Stimulated activated naive B cell treated with anti-CD40 and anti-IgM and Interleukin-4, amounts not matched to agents 10 μg/mL and 1 μg/mL and 100 μg/mL, for 72 hours (primary cell): ENCODE measurements around the gene RNF144A.
A peak's percentile ranks its signal among the peaks of the same experiment; 100 is the strongest.

Experiments
- ATAC-seq, 2 donors: fragments of 150-1000 bp; cut with Tn5 transposase; replicated peaks; 2 replicates each; pipeline ENCODE4 v1.10.0; 2021; ENCODE audit warnings: moderate library complexity in 1 of 2
- DNase-seq: peaks from one replicate; pipeline ENCODE4 v3.0.0; 2021
- H3K27ac Mint-ChIP-seq: one replicate; pipeline ENCODE4 v1.8.0; 2022; ENCODE audit warnings: mild to moderate bottlenecking, mixed read lengths
- H3K27me3 Mint-ChIP-seq, 2 donors: one replicate each; pipeline ENCODE4 v1.8.0; 2022; ENCODE audit warnings: mixed read lengths in 2 of 2
- H3K36me3 Mint-ChIP-seq, 2 donors: one replicate each; pipeline ENCODE4 v1.8.0; 2022; ENCODE audit warnings: mixed read lengths in 2 of 2, mild to moderate bottlenecking in 1 of 2
- H3K4me1 Mint-ChIP-seq, 2 donors: one replicate each; pipeline ENCODE4 v1.8.0; 2022; ENCODE audit warnings: mixed read lengths in 2 of 2, mild to moderate bottlenecking in 1 of 2
- H3K4me3 Mint-ChIP-seq, 2 donors: one replicate each; pipeline ENCODE4 v1.8.0; 2022; ENCODE audit warnings: mild to moderate bottlenecking in 2 of 2, mixed read lengths in 2 of 2, moderate library complexity in 1 of 2
- H3K9me3 Mint-ChIP-seq, 2 donors: one replicate each; pipeline ENCODE4 v1.8.0; 2022; ENCODE audit warnings: mixed read lengths in 2 of 2, mild to moderate bottlenecking in 1 of 2

RNF144A gene

GRCh38 chr2:7020939-7021470, 103.8 kb downstream of the RNF144A start:
- no peak overlapping the region for H3K27ac Mint-ChIP-seq
- H3K4me1 Mint-ChIP-seq = no peaks in the 10 kb centered on the region
- DNase-seq = no peak

GRCh38 chr2:7022492-7023385, 105.5 kb downstream of the RNF144A start:
- H3K4me3 Mint-ChIP-seq = no peak overlapping the region
- no peaks in the 10 kb centered on the region for H3K9me3 Mint-ChIP-seq
- H3K27ac Mint-ChIP-seq = no peak overlapping the region
- peaks cover 0 to 3% of the 10 kb centered on the region in 2 donors for H3K36me3 Mint-ChIP-seq
- DNase-seq (no peak), ATAC-seq (no peak)
- H3K4me1 Mint-ChIP-seq = no peaks in the 10 kb centered on the region
- H3K27me3 Mint-ChIP-seq = no peaks in the 10 kb centered on the region

More at GRCh38 chr2:7020939-7021470, 103.8 kb downstream of the RNF144A start:
- no peaks in the 10 kb centered on the region for H3K9me3 Mint-ChIP-seq
- H3K27me3 Mint-ChIP-seq = no peaks in the 10 kb centered on the region
- no peak for ATAC-seq
- no peak overlapping the region for H3K4me3 Mint-ChIP-seq
- peaks cover 0 to 3% of the 10 kb centered on the region in 2 donors for H3K36me3 Mint-ChIP-seq

DNA sequence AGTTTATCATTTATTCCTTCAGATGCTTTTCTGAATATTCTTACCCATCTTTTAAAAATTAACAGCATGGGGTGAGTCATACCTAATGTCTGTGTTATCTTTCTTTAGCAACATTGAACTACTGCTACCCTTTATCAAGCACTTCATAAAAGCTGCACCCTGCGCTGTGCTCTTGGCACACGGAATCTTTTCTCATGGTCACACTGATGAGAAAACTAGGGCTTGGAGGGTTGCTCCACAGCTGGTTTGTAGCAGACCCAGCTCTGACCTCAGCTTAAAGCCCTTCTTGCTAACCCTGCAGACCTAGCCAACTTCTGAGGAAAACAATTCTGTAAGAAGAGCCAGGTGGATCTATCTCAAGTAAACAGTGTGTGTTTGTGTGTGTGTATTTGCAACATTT, 106.3 kb downstream of the RNF144A start:
- DNase-seq = no peak
- H3K36me3 Mint-ChIP-seq = peaks cover 0 to 3% of the 10 kb centered on the region in 2 donors

DNA sequence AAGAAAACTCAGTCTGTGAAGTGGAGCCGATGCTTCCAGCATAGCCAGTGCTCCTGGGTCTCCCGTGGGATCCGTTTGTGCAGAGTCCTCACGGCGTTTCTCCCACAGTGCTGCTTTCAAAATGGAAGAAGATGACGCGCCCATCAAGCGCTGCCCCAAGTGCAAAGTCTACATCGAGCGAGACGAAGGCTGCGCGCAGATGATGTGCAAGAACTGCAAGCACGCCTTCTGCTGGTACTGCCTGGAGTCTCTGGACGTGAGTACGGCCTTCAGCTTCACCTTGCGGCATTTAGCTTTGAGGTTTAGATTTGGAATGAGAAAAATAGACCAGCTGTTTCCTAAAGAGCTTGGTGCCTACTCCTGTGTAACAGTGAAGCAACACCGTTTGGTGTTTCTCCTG, 107.0 kb downstream of the RNF144A start:
- H3K4me3 Mint-ChIP-seq = no peak overlapping the region
- DNase-seq = no peak
- no peaks in the 10 kb centered on the region for H3K9me3 Mint-ChIP-seq
- ATAC-seq = no peak
- H3K4me1 Mint-ChIP-seq = no peaks in the 10 kb centered on the region
- no peak overlapping the region for H3K27ac Mint-ChIP-seq
- peaks cover 0 to 3% of the 10 kb centered on the region in 2 donors for H3K36me3 Mint-ChIP-seq
- no peaks in the 10 kb centered on the region for H3K27me3 Mint-ChIP-seq

More for the DNA sequence above, 106.3 kb downstream of the RNF144A start:
- Mint-ChIP-seq H3K4me1 (no peaks in the 10 kb centered on the region), H3K9me3 (no peaks in the 10 kb centered on the region), H3K4me3 (no peak overlapping the region), H3K27ac (no peak overlapping the region), H3K27me3 (no peaks in the 10 kb centered on the region)
- ATAC-seq = no peak

GRCh38 chr2:7025082-7025481, 107.9 kb downstream of the RNF144A start:
- ATAC-seq (no peak), DNase-seq (no peak)
- Mint-ChIP-seq H3K4me1 (no peaks in the 10 kb centered on the region), H3K4me3 (no peak overlapping the region), H3K9me3 (no peaks in the 10 kb centered on the region), H3K36me3 (peaks cover 0 to 3% of the 10 kb centered on the region in 2 donors), H3K27ac (no peak overlapping the region), H3K27me3 (no peaks in the 10 kb centered on the region)

- Mint-ChIP-seq H3K27me3 (no peaks in the 10 kb centered on the region), H3K36me3 (no peaks in the 10 kb centered on the region), H3K4me3 (no peak overlapping the region), H3K4me1 (peaks cover 0 to 3% of the 10 kb centered on the region in 2 donors), H3K9me3 (no peaks in the 10 kb centered on the region), H3K27ac (no peak overlapping the region)
- no peak for ATAC-seq
- no peak for DNase-seq
Observed at GRCh38 chr2:7026742-7027141, 109.5 kb downstream of the RNF144A start.

- ATAC-seq (no peak), DNase-seq (no peak)
- peaks cover 0 to 3% of the 10 kb centered on the region in 2 donors for H3K4me1 Mint-ChIP-seq
- no peaks in the 10 kb centered on the region for H3K9me3 Mint-ChIP-seq
- H3K27ac Mint-ChIP-seq = no peak overlapping the region
- no peak overlapping the region for H3K4me3 Mint-ChIP-seq
- no peaks in the 10 kb centered on the region for H3K27me3 Mint-ChIP-seq
- H3K36me3 Mint-ChIP-seq = no peaks in the 10 kb centered on the region
Observed at GRCh38 chr2:7027411-7027810, 110.2 kb downstream of the RNF144A start.

- Mint-ChIP-seq H3K27me3 (no peaks in the 10 kb centered on the region), H3K9me3 (no peaks in the 10 kb centered on the region), H3K36me3 (no peaks in the 10 kb centered on the region), H3K4me3 (no peak overlapping the region), H3K4me1 (peaks cover 0 to 3% of the 10 kb centered on the region in 2 donors), H3K27ac (no peak overlapping the region)
- ATAC-seq = no peak
- no peak for DNase-seq
Observed at GRCh38 chr2:7027956-7028655, 110.9 kb downstream of the RNF144A start.

- Mint-ChIP-seq H3K36me3 (no peaks in the 10 kb centered on the region), H3K27me3 (no peaks in the 10 kb centered on the region), H3K9me3 (no peaks in the 10 kb centered on the region), H3K4me1 (peaks cover 0 to 3% of the 10 kb centered on the region in 2 donors), H3K27ac (no peak overlapping the region), H3K4me3 (no peak overlapping the region)
- no peak for DNase-seq
- ATAC-seq = no peak
Observed at GRCh38 chr2:7028846-7029245, 111.6 kb downstream of the RNF144A start.

- Mint-ChIP-seq H3K4me3 (no peak overlapping the region), H3K9me3 (no peaks in the 10 kb centered on the region), H3K27me3 (no peaks in the 10 kb centered on the region), H3K4me1 (peaks cover 0 to 3% of the 10 kb centered on the region in 2 donors), H3K36me3 (no peaks in the 10 kb centered on the region), H3K27ac (no peak overlapping the region)
- ATAC-seq = no peak
- DNase-seq = no peak
Observed at GRCh38 chr2:7029291-7030059, 112.3 kb downstream of the RNF144A start.

GRCh38 chr2:7030810-7031209, 113.6 kb downstream of the RNF144A start:
- H3K4me1 Mint-ChIP-seq = peaks cover 0 to 3% of the 10 kb centered on the region in 2 donors
- H3K4me3 Mint-ChIP-seq = no peak overlapping the region
- H3K27me3 Mint-ChIP-seq = no peaks in the 10 kb centered on the region
- H3K9me3 Mint-ChIP-seq = no peaks in the 10 kb centered on the region
- DNase-seq (no peak), ATAC-seq (no peak)
- no peaks in the 10 kb centered on the region for H3K36me3 Mint-ChIP-seq
- H3K27ac Mint-ChIP-seq = no peak overlapping the region

- ATAC-seq = peak in 1 of 2 donors; percentile 23
- DNase-seq = no peak
- Mint-ChIP-seq H3K36me3 (no peaks in the 10 kb centered on the region), H3K27ac (no peak overlapping the region), H3K9me3 (no peaks in the 10 kb centered on the region), H3K4me3 (no peak overlapping the region), H3K27me3 (no peaks in the 10 kb centered on the region), H3K4me1 (peaks cover 0 to 3% of the 10 kb centered on the region in 2 donors)
Observed at GRCh38 chr2:7031547-7032245, 114.5 kb downstream of the RNF144A start.

- Mint-ChIP-seq H3K36me3 (no peaks in the 10 kb centered on the region), H3K9me3 (no peaks in the 10 kb centered on the region), H3K27me3 (no peaks in the 10 kb centered on the region), H3K4me1 (peaks cover 0 to 3% of the 10 kb centered on the region in 2 donors), H3K4me3 (no peak overlapping the region), H3K27ac (no peak overlapping the region)
- DNase-seq = no peak
- ATAC-seq = no peak
Observed at GRCh38 chr2:7032371-7032770, 115.2 kb downstream of the RNF144A start.
